NCI-H82 treated with DMSO at 0.1 percent for 48 hours (cell line): ENCODE measurements around the gene MRPS33.
"Not testable (repeated sequence)": the region's sequence is repeated elsewhere in the genome, so short reads cannot be mapped to it uniquely, and the experiment has no call there.

Source experiments
- DNase-seq: peaks from one replicate; lab custom pipeline; 2025; ENCODE audit not compliant: unreplicated experiment; lab: John Stamatoyannopoulos, UW

MRPS33 gene

DNA sequence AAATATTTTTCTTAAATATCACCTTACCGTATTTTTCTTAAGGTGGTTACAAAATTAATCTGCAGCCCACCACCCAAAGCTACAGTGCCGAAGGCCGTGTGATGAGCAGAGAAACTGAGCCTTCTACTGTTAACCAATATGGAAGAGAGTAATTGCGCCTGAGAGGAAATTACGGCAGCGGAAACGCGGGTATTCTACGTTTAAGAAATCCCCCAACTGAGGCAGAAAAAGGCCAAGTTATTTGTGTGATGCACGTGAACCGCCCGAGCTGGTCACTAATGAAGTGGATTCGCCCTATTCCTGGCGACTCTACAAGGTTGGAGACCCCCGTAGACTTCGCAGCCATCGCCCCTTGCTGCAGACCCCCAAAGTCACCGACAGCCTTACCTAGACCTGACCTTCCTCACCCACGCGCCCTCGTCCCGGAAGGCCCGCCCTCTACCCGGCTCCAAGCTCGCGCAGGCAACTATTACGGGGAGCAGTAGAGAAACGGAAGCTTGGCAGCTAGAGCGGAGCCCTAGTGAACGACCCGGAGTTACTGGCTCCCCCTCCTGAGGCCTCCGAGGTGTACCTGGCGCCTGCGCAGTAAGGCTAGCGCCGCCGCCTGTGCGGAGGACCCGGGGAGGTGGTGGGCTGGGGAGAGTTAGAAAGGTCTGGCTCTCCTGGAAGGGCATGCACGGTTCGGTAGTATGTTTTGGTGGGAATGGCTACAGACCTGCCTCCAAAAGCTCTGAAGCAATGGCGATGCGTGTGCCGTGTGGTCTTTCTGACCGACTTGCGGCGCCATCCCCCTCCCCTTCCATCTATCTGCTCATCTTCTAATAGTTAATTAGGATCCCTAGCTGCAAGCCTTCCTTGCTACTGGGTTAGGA lies at the start of gene MRPS33:
TSS of gene MRPS33 (minus strand) at position 429 of the 872 bp plus-strand sequence. CDS start 4,319 bp downstream, outside the sequence.
- peak; percentile 96 for DNase-seq

DNA sequence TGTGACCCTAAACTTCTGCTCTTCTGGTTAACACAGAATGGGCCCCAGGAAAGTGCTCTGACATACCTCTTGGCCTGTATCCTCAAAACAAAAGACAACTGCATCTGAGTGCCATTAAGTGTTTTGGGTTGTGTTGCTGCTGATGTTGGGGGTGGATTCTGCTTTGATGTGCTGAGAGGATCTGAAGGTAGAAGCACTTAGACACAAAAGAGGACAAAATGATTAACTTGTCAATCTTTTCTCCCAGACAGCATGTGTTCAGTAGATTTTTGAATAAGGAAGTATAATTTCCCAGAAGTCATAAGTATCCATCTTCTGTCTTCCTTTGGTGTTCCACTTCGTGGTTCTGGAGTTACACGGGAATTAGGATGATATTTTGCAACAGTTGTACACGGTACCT lies 43.0 kb upstream of the MRPS33 start:
- DNase-seq = no peak

DNA sequence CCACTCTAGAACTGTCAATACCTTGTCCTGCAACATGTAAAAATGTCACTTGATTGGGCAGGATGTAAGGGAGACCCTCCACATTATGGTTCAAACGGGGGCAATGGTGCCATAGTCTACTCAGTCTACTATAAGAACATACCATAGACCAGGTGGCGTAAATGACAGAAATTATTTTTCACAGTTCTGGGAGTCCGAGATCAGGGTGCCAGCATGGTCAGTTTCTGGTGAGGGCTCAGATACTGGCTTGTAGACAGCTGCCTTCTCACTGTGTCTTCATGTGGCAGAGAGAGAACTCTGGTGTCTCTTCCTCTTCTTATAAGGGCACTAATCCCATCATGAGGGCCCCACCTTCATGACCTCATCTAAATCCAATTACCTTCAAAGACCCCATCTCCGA lies 40.4 kb upstream of the MRPS33 start:
- no peak for DNase-seq

DNA sequence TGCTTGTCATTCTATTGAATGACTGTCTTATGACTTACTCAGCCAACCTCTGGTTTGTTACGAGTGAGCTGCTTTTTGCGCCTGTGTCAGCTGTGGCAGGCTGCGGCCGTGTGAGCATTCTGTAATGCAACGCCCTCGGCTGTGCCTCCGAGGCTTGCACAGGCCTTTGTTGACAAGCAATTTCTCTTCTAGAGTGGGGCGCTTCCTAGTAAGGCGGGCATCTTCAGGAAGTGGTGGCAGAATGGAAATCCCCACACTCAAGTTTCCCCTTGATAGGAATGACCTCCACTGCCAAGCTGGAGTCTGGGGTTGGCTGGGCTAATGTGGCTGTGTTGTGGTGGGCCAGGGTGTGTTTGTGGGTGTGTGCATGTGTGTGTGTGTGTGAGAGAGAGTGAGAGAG lies 38.9 kb upstream of the MRPS33 start:
- DNase-seq = no peak

DNA sequence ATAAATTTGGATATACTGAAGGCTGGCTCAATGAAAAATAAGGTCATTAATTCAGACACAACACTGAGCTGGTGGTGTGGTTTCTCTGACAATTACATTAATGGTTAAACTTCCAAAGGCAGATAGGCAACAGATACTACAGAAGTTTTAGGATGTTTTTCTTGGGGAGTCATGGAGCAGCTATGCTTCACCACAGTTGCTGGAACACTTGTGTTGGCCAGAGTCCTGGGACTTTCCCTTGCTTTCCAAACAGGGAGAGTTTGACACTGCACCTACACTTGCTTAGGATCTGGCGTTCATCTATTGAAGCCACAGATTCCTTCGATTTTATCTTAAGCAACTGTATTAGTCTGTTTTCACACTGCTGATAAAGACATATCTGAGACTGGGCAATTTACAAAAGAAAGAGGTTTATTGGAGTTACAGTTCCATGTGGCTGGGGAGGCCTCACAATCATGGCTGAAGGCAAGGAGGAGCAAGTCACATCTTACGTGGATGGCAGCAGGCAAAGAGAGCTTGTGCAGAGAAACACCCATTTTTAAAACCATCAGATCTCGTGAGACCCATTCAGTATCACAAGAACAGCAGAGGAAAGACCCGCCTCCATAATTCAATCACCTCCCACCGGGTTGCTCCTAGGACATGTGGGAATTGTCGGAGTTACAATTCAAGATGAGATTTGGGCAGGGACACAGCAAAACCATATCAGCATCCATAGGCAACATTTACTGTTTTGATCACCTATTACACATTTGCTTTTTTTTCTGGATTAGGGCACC lies 31.3 kb upstream of the MRPS33 start:
- DNase-seq = no peak

DNA sequence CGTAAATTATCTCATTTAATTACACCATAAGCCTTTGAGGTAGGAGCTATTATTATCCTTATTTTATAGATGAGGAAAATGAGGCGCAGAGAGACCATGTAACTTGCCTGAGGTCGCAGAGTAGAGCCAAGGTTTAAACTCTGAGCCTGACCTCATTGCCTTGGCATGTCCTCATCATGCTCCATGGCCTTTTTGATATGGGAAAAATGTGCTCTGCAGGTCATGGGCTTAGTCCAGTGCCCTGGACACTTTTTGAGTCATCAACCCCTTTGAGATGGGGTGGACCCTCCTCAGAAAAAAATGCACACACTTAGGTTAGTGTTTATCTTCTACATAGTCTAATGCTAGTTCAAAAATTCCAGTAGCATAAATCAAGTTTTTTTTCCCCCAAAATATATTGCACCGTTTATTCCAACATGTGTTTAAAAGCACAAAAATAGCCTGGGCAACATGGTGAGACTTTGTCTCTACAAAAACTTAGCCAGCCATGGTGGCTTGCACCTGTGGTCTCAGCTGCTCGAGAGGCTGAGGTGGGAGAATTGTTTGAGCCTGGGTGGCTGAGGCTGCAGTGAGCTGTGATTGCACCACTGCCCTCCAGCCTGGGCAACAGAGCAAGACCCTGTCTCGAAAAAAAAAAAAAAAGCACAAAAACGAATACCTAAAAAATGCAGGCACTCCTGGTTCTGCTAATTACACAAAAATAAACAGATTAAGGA lies 30.5 kb upstream of the MRPS33 start:
- DNase-seq = no peak

DNA sequence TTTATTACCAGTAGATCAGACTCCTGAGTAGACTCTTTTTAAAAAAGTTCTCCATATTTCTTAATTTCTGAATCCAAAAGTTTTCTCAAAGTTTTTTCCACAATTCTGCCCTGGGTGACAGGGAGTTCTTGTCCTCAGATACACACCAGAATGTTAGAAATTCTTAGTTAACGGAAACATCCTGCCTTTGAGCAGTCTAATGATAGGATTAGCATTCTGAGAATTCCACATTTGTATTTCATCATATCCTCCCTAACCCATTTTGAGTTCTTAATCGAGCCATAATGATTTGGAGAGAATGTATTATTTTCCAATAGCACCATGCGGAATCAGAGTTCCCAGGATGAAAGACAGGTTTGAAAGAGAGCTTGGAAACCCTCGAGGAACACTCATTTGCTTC lies 28.9 kb upstream of the MRPS33 start:
- no peak for DNase-seq

DNA sequence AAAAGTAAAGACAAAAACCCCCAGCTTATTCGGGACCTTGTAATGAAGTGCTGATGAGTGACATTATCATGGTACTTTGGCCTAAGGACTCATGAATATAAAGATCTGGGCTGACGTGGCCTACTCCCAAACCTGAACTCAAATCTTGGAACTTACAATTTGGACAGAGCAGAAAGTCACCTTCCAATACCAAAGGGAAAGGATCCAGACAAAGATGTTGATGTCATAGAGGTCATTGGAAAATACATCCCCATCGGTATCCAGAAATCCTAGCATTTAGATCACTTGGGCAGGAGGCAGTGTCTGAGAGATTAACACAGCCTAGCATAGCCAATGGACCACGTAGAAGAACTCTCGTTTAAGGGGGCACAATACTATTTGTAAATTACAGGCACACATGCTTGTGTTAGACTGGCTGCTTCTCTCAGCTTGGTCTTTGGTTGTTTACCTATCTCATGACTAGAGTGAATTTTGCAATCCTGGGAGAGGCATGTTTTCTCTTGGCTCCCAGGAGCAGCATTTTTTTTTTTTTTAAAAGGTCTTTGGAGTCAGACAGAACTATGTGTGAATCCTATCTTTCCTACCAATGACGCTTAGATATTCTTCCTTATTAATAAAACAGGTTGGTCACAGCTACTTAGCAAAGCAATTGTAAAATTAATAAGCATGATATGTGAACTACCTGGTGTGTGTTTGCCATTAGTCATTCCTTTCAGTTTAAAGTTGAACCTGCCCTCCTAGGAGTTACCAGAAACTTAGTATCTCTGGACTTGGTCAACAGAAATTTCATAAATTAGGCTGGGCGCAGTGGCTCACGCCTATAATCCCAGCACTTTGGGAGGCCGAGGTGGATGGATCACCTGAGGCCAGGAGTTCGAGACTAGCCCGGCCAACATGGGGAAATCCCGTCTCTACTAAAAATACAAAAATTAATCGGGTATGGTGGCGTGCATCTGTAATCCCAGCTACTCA lies 27.8 kb upstream of the MRPS33 start:
- no peak for DNase-seq

DNA sequence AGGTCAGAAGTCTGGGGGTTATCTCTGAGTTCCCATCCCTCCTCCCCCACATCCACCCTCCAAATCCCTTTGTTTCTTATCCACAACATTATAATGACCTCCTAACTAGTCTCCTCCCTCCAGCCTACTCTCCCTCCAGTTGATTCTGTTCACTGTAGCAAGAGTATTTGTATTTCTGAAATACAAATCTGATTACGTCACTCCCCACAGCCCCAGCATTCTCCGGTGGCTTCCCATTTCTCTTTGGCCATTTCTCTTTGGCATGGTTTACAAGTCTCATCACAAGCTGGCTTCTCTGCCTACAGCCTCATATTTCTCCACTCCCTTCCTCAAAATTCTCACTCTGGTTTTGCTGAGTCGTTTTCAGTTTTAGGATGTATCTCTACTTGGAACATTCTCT lies 24.6 kb upstream of the MRPS33 start:
- DNase-seq = no peak

DNA sequence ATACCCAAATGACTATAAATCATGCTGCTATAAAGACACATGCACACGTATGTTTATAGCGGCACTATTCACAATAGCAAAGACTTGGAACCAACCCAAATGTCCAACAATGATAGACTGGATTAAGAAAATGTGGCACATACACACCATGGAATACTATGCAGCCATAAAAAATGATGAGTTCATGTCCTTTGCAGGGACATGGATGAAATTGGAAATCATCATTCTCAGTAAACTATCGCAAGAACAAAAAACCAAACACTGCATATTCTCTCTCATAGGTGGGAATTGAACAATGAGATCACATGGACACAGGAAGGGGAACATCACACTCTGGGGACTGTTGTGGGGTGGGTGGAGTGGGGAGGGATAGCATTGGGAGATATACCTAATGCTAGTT lies 23.3 kb upstream of the MRPS33 start:
- DNase-seq = not testable (repeated sequence)

DNA sequence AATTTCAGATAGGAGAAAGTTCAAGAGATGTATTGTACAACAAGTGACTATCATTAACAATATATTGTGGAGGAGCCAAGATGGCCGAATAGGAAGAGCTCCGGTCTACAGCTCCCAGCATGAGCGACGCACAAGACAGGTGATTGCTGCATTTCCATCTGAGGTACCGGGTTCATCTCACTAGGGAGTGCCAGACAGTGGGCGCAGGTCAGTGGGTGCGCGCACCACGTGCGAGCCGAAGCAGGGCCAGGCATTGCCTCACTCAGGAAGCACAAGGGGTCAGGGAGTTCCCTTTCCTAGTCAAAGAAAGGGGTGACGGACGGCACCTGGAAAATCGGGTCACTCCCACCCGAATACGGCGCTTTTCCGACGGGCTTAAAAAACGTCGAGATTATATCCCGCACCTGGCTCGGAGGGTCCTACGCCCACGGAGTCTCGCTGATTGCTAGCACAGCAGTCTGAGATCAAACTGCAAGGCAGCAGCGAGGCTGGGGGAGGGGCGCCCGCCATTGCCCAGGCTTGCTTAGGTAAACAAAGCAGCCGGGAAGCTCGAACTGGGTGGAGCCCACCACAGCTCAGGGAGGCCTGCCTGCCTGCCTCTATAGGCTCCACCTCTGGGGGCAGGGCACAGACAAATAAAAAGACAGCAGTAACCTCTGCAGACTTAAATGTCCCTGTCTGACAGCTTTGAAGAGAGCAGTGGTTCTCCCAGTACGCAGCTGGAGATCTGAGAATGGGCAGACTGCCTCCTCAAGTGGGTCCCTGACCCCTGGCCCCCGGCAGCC lies 18.0 kb upstream of the MRPS33 start:
- DNase-seq = not testable (repeated sequence)

DNA sequence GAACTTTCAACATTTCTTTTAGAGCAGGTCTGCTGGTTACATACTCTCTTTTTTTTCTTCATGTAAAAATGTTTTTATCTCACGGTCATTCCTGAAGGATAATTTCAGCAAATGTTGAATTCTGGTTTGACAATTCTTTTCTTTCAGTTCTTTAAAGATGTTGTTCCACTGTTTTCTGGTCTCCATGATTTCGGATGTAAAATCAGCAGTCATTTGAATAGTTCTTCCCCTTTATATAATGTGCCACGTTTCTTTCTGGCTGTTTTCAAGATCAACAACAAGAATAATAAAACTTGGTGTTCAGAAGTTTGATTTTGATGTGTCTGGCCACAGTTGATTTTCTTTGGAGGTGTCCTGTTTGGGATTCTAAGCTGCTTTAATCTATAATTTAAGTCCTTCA lies 14.0 kb upstream of the MRPS33 start:
- no peak for DNase-seq

DNA sequence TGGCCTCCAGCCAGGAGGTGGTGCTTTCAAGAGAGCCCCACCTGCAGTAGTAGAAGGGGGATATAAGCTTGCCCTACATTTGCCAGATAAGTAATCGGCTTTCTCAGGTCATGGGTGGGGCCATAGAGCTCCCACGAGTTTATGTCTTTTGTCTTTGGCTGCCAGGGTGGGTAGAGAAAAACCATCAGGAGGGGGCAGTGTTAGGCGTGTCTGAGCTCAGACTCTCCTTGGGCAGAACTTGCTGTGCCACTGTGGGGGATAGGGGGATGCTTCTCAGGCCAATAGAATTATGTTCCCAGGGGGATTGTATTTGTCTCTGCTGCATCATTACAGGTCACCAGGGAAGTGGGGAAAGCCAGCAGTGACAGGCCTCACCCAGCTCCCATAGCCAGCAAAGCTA lies 12.3 kb upstream of the MRPS33 start:
- peak; percentile 46 for DNase-seq

DNA sequence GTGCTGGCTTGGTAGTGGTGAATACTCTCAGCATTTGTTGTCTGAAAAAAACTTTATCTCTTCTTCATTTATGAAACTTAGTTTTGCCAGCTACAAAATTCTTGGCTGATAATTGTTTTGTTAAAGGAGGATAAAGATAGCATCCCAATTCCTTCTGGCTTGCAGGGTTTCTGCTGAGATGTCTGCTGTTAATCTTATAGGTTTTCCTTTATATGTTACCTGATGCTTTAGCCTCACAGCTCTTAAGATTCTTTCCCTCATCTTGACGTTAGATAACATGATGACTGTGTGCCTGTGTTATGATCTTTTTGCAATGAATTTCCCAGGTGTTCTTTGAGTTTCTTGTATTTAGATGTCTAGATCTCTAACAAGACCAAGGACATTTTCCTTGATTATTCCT lies 9.9 kb upstream of the MRPS33 start:
- DNase-seq = no peak

DNA sequence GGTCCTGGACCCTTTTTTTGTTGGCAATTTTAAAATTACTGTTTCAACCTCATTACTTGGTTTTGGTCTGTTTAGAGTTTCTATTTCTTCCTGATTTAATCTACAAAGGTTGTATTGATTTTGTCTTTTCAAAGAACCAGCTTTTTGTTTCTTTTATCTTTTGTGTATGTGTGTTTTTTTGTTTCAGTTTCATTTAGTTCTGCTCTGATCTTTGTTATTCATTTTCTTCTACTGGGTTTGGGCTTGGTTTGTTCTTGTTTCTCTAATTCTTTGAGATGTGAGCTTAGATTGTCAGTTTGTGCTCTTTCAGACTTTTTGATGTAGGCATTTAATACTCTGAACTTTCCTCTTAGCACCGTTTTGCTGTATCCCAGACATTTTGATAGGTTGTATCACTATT lies 8.5 kb upstream of the MRPS33 start:
- DNase-seq = no peak

DNA sequence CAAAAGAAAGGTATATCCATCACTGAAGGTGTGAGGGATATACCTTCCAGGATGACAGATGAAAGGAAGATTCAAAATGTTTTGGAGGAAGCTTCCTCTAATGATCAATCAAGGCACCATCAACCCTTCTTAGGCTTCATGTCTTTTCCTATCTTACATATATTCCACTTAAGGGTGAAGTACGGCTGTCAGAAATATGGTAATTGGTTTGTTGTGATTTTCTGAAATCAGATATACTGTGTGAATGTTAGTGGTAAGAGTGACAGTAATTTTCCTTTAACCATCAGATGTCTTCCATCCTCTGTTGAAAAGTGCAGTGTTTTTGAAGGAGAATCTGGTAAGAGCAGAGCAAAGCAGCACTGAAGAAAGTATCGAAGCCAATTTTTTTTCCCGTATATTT lies 2.8 kb upstream of the MRPS33 start:
- DNase-seq = no peak

DNA sequence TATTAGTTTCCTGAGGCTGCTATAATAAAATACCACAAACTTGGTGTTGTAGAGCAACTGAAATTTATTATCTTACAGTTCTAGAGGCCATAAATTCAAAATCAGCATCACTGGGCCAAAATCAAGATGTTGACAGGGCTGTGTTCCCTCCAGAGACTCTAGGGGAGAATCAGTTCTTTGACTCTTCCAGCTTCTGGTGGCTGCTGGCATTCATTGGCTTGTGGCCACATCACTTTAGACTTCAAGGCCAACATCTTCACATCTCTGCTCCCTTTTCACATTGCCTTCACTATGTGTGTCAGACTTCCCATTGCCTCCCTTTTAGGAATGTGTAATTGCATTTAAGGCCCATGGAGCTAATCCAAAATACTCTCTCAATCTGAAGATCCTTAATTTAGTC lies 1.6 kb upstream of the MRPS33 start:
- DNase-seq = no peak

DNA sequence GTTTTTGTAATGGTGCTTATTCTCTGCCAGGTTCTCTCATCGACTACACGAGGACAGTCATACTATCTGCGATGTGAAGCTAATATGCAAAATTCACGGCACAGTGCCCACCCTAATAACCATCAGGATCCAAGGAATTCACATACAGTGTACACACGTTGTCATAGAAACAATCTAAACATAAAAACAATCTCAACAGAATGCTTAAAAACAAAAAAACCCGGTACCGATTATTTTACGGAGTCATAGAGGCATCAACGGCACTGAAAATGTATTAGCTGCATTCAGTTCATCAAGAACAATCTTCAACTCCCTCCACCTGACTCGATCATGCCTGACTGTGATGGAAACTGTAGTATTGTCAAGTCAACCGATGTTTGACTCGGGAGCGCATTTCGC lies 628 bp downstream of the MRPS33 start:
- no peak for DNase-seq

DNA sequence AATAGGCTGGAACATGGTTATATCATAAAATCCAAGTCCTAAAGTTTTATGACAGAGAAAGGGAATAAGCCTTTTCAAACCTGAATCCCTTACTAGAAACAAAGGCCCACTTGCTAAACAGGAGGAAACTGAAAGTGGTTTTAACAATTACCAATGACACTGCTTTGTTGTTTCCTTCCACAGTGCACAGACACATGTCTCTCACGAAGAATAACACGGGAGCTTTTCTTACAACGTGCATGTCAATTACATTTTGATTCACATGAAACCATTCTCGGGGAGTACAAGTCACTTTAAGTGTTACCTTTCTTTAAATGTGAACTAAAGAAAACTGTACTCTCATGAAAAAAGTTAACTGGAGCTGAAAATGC lies 1.4 kb downstream of the MRPS33 start:
- DNase-seq = no peak
